NOMO-1 treated with dmso at 0.1 percent for 144 hours (cell line): ENCODE data around the gene CABYR.
"Not testable (repeated sequence)": the region's sequence is repeated elsewhere in the genome, so short reads cannot be mapped to it uniquely, and the experiment has no call there.

Source experiments
- DNase-seq: peaks from one replicate; lab custom pipeline; 2025; ENCODE audit not compliant: unreplicated experiment; lab: John Stamatoyannopoulos, UW

The CABYR gene

GRCh38 chr18:24127735-24128134 is 11.1 kb upstream of the CABYR start:
- no peak for DNase-seq

GRCh38 chr18:24128700-24129099 is 10.2 kb upstream of the CABYR start:
- no peak for DNase-seq

GRCh38 chr18:24130494-24130893 is 8.4 kb upstream of the CABYR start:
- DNase-seq, result no peak

- DNase-seq, result no peak
Measured at GRCh38 chr18:24136967-24137373, 1.9 kb upstream of the CABYR start.

- DNase-seq, result no peak
Measured at GRCh38 chr18:24138409-24138788, 463 bp upstream of the CABYR start.

GRCh38 chr18:24140697-24141096 is 1.8 kb downstream of the CABYR start:
- DNase-seq, result no peak

GRCh38 chr18:24142376-24142775 is 3.5 kb downstream of the CABYR start:
- no peak for DNase-seq

- DNase-seq, result not testable (repeated sequence)
Measured at GRCh38 chr18:24149591-24149990, 10.7 kb downstream of the CABYR start.

GRCh38 chr18:24153397-24153796 is 14.5 kb downstream of the CABYR start:
- DNase-seq, result no peak

GRCh38 chr18:24157855-24158254 is 19.0 kb downstream of the CABYR start:
- no peak for DNase-seq

GRCh38 chr18:24160086-24160485 is 21.2 kb downstream of the CABYR start:
- no peak for DNase-seq

GRCh38 chr18:24161304-24161703 is 22.4 kb downstream of the CABYR start:
- no peak for DNase-seq

GRCh38 chr18:24168496-24168895 is 29.6 kb downstream of the CABYR start:
- DNase-seq, result no peak

GRCh38 chr18:24170360-24170759 is 31.5 kb downstream of the CABYR start:
- DNase-seq, result no peak

GRCh38 chr18:24173997-24174396 is 35.1 kb downstream of the CABYR start:
- no peak for DNase-seq

GRCh38 chr18:24176727-24177416 is 38.0 kb downstream of the CABYR start:
- DNase-seq, result peak; percentile 2

GRCh38 chr18:24177499-24178133 is 38.8 kb downstream of the CABYR start:
- no peak for DNase-seq

GRCh38 chr18:24180048-24180447 is 41.2 kb downstream of the CABYR start:
- DNase-seq, result no peak

GRCh38 chr18:24181806-24182205 is 42.9 kb downstream of the CABYR start:
- no peak for DNase-seq

- DNase-seq, result no peak
Measured at GRCh38 chr18:24185805-24186204, 46.9 kb downstream of the CABYR start.

GRCh38 chr18:24187049-24187448 is 48.2 kb downstream of the CABYR start:
- peak; percentile 66 for DNase-seq

GRCh38 chr18:24187689-24188088 is 48.8 kb downstream of the CABYR start:
- DNase-seq, result no peak

- no peak for DNase-seq
Measured at GRCh38 chr18:24188120-24188519, 49.3 kb downstream of the CABYR start.
